Measurements from ENCODE around the gene PRRX2.
A peak's percentile ranks its signal among the peaks of the same experiment; 100 is the strongest.
"Not testable (repeated sequence)": the region's sequence is repeated elsewhere in the genome, so short reads cannot be mapped to it uniquely, and the experiment has no call there.

PRRX2 gene

DNA sequence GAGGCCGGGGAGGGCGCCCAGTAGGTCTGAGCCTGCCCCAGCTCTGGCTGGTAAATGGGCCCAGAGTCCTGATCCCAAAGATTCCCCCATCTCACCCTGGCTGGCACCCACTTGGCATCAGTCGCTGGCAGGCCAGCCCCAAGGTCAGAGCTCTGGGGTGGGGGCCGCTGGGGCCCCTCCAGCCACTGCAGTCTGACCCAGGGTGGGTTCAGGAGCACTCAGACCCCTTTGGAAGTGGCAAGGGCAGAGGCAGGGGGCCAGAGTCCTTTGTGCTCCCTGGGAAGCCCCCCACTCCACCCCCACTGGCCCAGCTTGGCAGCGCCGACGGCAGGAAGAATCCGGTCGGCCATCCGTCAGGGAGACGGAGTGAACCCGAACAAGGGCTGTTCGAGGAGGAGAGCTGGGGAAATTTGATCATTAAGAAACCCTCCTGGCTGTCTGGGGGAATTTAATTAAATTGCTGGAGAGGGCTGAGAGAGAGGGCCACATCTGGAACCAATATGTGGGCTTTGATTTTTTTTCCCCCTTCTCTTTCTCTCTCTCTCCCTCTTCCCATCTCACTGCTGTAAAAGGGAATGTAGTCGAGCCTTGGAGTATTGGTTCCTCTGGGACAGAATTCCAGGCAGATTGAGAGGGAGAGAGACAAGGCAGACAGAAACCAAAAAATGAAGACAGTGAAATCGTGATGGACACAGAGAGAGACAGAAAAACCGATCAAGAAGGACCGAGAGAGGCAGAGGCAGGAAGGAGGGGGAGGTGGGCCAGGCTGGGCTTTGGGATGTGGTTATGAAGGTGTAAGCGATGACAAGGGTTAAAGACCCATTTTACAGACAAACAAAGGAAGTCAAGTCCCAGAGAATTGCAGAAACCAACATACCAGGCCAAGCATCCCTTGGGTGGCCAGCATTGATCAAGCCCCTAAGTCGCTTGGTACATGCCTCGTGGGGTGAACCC lies 15.4 kb upstream of the PRRX2 start:
- Histone ChIP-seq H3K4me3 (no peak overlapping the region), H3K27ac (peak overlapping the region in 20 of 21 experiments; percentile 9 to 84 (median 70))

DNA sequence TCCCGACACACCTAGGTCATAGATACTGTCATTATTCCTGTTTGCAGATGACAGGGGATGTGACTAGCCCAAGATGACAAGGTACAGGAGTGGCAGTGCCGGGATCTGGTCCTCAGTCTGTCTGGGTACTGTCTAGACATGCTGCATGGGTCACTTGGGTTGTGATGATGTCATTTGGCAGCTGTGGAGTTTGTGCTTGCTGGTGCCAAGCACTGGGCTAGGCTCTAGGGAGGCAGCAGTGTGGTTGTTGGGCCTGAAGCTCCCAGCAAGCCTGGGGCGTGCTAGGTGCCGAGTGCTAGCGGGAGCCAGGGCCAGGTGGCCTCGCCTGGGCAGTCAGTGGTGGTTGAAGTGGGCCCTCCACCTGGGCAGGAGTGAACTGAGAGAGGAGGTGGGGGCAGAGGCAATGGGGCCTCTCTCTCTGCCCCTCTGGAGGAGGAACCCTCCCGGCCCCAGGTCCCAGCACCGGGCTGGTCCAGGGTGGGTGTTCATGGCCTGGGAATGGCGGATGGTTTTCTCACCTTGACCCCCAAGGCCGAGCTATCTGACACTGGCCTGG lies 14.7 kb upstream of the PRRX2 start:
- Histone ChIP-seq H3K4me3 (no peak overlapping the region), H3K27ac (peak overlapping the region in 12 of 21 experiments; percentile 9 to 84 (median 72))

DNA sequence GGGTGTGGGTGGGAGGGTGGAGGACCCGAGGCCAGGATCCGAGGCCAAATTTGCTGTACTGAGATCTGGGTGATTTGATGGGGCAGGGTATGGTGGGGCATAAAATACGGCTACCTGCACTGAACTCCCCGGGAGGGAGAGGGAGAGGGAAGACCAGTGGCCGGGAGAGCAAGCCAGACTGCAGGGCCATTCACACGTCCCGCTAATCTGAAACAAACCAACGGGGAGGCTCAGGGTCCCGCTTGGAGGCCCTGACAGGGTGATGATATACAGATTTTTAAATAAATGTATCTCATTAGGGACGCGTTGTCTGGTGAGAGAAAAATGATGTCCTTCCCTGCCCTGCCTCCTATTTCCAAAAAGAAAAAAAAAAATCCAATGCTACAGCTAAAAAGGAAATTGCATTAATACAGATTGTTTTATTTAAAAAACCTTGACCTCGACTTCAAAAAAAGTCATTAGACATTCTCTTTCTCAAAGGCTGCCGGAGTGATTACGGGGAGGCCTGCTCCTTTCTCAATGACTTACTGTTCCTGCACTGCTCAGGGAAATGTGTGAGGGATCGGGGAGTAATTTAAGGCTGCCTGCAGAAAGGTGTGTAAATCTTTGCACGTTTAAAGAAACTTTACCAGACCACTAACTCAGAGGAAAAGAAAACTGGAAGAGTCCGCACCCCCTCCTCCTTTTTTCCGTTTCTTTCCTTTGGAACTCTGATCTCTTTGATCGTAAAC lies 11.5 kb upstream of the PRRX2 start:
- Histone ChIP-seq H3K27ac (peak overlapping the region in 3 of 21 experiments; percentile 5 to 39 (median 21)), H3K4me3 (no peak overlapping the region)

DNA sequence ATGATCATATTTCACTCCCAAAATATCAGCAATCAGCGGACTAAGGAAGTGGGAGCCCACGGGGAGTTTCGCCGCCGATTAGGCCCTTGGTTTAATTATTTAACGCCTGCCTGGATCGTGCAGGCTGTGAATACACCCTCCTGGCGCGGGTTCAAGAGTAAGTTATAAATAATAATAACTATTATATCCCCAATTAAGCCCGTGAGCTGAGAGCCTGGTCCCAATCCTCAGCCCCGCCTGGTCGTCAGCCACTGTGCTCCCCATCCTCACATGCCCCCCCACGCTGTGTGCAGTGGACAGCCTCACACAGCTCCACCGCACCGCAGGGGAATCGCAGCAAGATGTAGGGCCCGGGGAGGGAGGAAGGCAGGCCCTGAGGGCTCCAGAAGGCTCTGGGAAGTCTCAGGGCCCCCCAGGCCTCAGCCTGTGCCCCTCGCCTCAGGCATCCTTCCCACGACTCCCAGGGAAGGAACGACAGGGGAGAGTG lies 10.8 kb upstream of the PRRX2 start:
- Histone ChIP-seq H3K27ac (peak overlapping the region in 2 of 21 experiments; percentile 21 to 43), H3K4me3 (no peak overlapping the region)

DNA sequence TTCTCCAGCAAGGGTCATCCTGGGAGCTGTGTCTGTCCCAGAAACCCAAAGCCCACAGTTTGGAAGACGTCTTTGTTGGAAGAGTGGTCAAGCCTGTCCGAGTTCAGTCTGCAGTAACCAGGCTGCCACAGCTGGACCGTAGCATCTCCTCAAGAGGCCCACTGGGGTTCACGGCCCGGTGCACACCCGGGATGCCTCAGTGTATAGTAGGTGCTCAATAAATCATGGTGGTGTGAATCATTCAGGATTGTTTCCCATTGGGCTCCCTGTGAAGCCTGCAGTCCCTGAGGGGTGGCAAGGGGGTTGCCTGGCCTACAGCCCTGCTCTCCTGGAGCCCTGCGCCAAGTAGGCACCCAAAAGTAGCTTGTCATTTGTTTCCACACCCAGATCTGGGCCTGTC lies 10.3 kb upstream of the PRRX2 start:
- Histone ChIP-seq H3K4me3 (no peak overlapping the region), H3K27ac (no peak overlapping the region)

DNA sequence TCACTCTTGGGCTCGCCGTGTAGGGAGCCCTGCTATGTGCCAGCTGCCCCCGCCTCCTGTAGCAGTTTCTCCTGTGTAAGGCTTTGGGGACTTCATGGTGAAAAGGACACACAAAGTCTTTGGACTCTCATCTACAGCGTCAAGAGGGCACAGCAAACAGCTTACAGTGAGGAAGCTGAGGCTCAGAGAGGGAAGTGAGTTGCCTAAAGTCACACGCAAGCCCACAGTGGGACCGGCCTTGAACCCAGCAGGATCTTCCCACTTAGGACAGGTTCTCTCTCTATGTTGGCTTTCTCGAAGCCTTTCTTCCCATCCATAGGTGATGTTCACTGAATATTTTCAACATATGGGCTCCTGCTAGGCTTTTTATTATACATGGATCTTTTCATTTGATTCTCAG lies 9.8 kb upstream of the PRRX2 start:
- H3K4me3 ChIP-seq = no peak overlapping the region

DNA sequence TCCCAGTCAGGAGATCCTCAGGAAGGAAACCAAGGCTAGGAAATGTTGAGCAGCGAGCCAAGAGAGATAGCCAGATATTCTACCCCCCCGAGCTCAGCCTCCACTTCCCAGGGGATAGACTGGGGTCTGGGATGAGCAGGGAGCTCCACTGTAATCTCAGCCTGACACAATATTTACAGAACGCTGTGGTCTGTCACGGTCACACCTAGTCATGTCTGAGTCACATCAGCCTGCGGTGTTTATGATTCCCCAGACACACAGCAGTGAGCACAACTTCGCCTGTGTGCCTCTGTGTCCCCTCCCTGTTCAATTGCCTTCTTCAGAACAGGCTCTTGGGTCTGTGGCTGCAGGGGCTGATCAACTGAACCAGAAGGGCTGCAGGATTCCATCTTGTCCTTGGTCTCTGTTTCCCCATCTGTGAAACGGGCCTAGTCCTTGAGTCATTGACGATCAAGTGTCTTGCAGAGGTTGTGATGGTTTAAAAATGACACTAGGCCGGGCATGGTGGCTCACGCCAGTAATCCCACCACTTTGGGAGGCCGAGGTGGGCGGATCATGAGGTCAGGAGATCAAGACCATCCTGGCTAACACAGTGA lies 8.6 kb upstream of the PRRX2 start:
- no peak overlapping the region for H3K27ac ChIP-seq
- no peak overlapping the region for H3K4me3 ChIP-seq

More for the DNA sequence above, 9.8 kb upstream of the PRRX2 start:
- no peak overlapping the region for H3K27ac ChIP-seq

DNA sequence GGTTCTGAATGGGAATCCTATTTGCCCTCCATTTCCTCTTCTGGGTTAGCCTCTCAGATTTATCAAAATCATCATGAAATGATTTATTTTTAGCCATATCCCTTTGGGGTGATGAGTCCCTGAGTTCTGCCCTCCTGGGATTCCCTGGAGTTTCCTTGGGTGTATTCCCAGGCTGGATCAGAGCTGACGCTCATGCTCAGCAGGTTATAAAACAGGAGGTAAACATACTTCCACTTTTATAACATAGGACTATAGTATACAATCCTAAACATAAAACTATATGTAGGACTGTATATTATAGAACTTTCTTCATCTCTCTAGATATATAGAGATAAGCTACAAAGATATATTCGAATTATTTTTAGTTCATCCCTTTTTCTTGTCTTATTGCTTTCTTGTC lies 4.4 kb upstream of the PRRX2 start:
- no peak overlapping the region for H3K4me3 ChIP-seq

DNA sequence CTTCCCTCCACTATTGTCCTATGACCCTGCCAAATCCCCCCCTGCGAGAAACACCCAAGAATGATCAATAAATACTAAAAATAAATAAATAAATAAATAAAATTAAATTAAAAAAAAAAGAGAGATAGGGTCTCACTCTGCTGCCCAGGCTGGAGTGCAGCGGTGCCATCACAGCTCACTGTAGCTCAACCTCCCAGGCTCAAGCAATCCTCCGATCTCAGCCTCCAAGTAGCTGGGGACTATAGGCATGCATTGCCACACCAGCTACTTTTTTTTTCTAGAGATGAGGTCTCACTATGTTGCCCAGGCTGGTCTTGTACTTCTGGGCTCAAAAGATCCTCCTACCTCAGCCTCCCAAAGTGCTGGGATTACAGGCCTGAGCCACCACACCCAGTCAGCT lies 3.2 kb upstream of the PRRX2 start:
- H3K4me3 ChIP-seq, H3K27ac ChIP-seq: not testable (repeated sequence)

More for the DNA sequence above, 4.4 kb upstream of the PRRX2 start:
- no peak overlapping the region for H3K27ac ChIP-seq

DNA sequence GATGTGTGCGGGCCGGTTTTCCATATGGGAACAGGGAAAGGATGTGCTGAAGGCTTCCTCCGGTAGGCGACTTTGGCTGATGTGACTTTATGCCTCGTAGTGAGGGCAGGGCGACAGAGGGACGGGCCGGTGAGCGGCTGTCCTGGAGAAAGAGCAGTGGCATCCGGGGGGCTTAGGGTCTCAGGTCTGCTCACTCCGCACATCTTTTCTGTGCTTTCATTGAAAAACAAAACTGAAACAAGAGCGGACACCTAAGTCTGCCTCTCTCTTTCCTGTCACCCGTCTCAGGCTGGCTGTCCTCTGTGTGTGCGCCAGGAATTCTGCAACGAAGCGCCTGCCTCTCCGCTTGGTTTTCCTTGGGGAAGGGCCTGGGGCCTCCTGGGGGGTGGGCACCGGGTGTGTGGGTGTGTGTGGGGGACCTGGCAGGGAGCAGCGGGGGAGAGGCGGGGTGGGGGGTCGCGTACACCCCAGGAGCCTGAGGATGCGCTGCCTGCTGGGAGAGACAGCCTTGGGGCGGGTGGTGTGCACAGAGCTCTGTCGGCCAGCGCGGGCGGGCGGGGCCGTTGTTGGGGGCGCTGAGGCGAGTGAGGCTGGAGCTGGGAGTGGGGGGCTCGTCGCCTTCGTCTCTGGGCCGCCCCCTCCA lies 580 bp upstream of the PRRX2 start:
- H3K4me3 ChIP-seq = peak overlapping the region; percentile 30 to 57 (median 42)

DNA sequence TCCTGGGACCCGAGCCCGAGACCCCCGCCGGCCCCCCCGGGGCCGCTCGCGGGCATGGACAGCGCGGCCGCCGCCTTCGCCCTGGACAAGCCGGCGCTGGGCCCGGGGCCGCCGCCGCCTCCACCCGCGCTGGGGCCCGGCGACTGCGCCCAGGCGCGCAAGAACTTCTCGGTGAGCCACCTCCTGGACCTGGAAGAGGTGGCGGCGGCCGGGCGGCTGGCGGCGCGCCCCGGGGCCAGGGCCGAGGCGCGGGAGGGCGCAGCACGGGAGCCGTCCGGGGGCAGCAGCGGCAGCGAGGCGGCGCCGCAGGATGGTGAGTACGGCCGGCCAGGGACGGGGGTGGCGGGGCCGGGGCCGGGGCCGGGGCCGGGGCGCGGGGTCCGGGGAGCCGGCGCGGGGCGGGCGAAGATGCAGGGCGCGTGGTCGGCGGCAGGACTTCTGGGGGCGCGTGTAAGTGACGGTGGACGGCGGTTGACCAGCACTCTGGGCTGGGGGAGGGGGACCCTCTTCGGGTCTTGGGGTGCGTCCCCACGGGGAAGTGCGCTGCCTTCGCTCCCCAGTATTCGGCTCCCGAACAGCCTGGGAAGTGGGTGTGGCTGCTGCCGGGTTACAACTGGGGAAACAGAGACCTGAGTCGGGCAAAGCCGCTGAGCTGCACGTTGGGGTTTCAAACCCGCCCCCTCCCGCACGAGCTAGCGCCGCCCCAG lies 520 bp downstream of the PRRX2 start:
- H3K27ac ChIP-seq = peak overlapping the region in 17 of 21 experiments; percentile 11 to 87 (median 64)
- peak overlapping the region; percentile 24 to 57 (median 42) for H3K4me3 ChIP-seq

More for the DNA sequence above, 580 bp upstream of the PRRX2 start:
- H3K27ac ChIP-seq = peak overlapping the region in 16 of 21 experiments; percentile 12 to 87 (median 60)

DNA sequence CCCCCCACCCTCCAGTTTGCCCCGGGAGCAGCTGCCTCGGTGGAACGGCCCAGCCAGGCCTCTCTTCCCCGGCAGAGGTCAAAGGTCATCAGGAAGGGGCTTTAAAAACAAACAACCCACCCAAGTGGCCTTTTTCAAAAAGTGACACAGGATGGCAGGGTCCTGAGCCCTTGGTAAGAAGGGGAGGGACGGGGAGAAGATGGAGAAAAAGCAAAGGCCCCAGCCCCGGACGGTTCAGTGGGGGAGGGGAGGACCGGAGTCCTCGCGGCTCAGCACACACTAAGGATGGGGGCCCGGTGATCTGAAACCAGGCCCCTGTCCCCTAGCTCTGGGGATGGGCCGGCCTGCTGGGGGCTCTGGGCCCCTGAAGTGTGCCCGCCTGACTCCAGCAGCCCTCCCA lies 1.1 kb downstream of the PRRX2 start:
- peak overlapping the region; percentile 24 to 57 (median 42) for H3K4me3 ChIP-seq

DNA sequence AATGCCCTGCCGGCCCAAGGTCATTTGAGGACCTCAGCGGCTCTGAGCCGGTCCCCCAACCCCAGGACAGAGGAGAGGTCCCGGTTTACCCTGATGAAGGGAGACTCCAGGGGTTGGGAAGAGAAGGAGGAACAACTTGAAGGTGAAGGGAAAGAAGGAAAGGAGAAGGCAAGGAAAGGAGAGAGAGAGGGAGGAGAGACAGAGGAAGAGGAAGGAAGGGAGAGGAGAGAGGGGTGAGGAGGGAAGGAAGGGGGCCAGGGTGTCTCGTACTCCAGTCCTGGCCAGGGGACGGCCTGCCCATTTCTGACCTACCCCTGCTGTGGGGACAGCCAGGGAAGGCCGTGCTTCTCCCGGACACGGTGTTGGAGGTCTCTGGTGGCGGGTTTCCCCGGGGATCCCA lies 1.9 kb downstream of the PRRX2 start:
- Histone ChIP-seq H3K4me3 (peak overlapping the region; percentile 24 to 57 (median 42)), H3K27ac (peak overlapping the region in 16 of 21 experiments; percentile 11 to 87 (median 62))

More for the DNA sequence above, 1.1 kb downstream of the PRRX2 start:
- peak overlapping the region in 17 of 21 experiments; percentile 11 to 87 (median 64) for H3K27ac ChIP-seq

DNA sequence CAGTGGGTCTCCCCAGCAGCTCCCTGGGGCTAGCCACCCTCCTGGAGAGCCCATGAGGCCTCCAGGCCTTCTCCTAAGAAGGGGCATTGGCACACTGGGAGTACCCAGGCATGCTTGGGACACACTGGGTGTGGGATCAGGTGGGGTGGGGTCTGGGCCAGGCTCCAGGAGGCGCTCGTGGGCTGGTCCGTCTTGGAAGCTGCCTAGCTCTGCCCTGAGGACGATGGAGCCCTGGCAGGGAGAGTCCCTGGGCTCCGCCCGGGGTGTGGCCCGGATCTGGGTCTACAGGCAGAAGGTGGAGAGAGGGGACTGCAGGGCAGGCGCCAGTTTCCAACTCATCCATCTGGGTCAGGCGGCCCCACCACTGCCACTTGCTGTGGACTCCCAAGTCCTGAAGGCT lies 2.4 kb downstream of the PRRX2 start:
- Histone ChIP-seq H3K27ac (peak overlapping the region in 14 of 21 experiments; percentile 34 to 87 (median 60)), H3K4me3 (peak overlapping the region in 2 of 7 experiments; percentile 43 to 57)

DNA sequence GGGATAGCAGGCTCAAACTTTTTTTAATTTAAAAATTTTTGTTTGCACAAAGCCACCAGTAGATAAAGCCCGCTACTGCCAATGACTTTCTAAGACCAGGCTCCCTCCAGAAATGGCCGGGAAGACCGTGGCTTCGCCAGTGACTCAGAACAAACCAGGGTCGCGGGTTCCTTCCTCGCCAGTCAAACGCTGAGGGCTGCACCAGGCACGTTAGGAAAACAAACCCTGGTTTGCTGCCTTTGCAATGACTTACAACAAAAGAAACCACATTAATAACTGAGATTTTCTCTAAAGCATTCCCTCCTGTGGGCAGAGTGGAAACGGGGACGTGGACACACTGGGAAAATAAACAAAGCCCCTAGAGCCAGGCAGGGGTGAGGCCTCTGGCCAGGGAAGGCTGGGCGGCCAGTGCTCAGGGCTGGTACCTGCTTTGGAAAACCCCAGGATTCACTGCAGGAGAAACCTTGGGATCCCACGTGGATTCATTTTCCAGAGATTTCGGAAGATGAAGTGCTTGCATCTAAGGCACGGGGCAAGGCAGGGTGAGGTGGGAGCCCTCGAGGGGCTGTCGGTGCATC lies 3.8 kb downstream of the PRRX2 start:
- no peak overlapping the region for H3K4me3 ChIP-seq
- H3K27ac ChIP-seq = peak overlapping the region in 8 of 21 experiments; percentile 2 to 55 (median 35)

DNA sequence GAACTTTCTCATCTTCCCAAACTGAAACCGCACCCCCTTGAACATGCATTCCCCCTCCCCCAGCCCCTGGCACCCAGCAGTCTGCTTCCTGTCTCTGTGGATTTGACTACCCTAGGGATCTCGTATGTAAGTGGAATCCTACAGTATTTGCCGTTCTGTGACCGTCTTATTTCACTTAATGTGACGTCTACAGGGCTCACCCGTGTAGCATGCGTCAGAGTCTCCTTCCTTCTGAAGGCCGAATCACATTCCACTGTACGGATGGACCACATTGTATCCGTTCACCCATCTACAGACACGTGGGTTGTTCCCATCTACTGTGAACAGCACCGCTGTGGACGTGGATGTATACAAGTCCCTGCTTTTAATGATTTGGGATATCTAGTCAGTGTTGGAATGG lies 4.5 kb downstream of the PRRX2 start:
- H3K27ac ChIP-seq = peak overlapping the region in 5 of 21 experiments; percentile 25 to 70 (median 55)
- no peak overlapping the region for H3K4me3 ChIP-seq

DNA sequence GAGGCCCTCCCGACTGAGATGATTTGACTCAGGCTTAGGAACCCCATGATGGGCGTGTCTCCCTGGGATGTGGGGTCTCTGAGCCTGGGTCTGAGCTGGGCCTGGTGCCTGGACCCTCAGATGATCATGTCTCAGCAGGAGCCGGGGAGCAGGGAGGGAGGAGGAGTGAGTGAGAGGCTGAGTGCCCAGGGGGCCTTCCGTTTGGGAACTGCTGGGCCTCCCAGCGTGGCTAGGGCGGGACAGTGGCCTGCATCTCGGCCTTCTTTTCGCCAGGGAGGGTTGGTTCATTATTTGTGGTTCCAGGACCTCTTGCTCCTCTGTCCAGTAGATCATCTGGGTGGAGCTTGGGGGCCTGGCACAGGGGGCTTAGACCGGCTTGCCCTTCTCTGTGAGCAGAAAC lies 5.6 kb downstream of the PRRX2 start:
- Histone ChIP-seq H3K4me3 (no peak overlapping the region), H3K27ac (peak overlapping the region in 14 of 21 experiments; percentile 8 to 70 (median 33))

DNA sequence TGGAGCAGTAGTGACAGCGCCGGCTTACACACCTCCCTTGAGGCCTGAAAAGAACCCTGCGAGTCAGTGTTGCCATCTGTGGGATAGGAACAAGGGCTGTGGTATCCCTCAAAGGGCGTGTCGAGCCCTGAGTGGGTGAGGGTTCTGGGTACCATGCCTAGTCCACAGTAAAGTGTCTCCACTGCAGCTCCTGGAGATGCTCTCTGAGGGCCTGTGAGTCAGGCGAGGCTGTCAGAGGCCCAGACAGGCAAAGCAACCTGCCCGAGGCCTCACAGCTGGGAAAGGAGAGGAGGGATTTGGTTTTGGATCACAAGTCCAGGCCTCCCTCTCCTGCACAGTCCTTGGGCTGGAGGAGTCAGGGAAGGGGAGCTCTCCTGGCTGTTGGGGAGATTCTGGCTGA lies 6.1 kb downstream of the PRRX2 start:
- H3K27ac ChIP-seq = peak overlapping the region in 10 of 21 experiments; percentile 9 to 70 (median 31)
- no peak overlapping the region for H3K4me3 ChIP-seq
